SIG-M5 treated with dmso at 0.1 percent for 504 hours (cell line): Measurements from ENCODE around the gene MAN1A1.

ENCODE experiments used
- DNase-seq: peaks from one replicate; lab custom pipeline; 2025; ENCODE audit not compliant: unreplicated experiment; lab: John Stamatoyannopoulos, UW

Gene MAN1A1

DNA sequence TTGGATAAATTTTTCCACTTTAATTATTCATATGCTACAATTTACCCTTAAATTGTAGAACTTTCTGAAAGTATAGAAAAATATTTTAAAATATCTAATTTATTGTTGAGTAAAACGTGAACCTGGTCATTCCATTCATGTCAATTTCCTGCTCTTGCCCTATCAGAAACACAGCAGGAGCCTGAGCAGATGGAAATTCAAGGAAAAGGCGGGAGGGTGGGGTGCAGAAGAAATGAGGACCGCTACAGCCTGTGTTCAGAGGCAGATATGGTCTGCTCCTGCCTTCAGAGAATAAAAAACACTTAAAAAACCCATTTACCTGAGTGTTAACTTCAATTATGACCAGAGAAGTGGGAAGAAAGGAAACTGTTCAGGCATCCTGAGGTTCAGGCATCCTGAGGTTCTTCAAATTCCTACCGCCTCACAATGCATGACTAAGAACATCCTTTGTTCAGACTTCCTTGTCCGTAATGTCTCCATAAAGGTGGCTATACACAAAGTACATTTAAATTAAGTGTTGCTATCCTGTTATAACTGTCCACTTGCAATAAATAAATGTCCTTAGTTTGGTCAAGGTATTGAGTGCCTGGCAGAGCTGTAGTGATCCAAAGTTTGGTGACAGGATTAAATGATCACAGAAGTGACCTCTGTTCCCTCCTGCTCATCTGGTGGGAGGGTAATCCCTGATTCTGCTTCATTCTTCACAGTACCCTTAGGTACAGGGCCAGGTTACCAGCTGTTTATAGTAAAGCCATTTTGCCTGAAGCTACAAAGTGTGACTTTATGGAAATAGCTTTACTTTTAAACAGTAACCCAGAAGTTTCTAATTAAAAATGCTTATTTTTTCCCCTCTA is 109.1 kb downstream of the MAN1A1 start:
- no peak for DNase-seq

DNA sequence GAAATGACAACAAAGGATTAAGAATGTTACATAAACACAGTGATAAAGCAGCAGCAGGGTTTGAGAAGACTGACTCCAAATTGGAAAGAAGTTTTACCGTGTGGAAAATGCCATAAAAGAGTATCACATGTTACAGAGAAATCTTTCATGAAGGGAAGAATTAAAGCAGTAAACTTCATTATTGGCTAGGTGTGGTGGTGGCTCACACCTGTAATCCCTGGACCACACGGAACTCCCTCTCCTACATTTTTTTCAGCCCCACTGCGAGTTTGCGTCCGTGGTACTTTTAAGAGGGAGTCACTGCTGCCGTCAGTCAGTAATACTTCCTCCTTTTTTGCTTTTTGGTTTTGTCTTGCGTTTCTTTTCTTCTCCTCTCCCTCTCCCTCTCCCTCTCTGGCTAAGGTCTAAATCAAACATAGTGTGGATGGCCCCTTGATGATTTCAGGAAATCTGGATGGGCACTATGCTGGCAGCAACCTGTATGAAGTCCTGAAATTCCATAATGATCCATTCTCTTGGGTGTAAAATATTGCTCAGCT is 112.3 kb downstream of the MAN1A1 start:
- peak; percentile 16 for DNase-seq

DNA sequence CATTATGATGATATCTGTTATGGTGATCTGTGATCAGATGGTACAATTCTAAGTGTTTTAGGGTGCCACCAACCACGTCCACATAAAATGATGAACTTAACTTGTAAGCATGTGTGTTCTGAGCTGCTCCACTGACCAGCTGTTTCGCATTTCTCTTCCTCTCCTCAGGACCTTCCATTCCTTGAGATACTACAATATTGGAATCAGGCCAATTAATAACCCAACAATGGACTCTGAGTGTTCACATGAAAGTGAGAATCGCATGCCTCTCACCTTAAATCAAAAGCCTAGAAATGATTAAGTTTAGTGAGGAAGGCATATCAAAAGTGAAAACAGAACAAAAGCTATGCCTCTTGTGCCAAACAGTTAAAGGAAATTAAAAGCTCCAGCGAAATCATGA is 114.6 kb downstream of the MAN1A1 start:
- no peak for DNase-seq

DNA sequence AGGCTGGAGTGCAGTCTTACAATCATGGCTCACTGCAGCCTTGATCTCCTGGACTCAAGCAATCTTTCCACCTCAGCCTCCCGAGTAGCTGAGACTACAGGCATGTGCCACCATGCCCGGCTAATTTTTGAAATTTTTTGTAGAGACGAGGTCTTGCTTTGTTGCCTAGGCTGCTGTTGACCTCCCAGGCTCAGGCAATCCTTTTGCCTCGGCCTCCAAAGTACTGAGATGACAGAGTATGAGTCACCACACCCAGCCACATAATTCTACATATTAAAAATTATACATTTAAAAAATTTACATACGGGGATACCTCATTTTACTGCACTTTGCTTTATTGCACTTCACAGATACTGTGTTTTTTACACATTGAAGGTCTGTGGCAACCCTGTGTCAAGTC is 115.1 kb downstream of the MAN1A1 start:
- no peak for DNase-seq

DNA sequence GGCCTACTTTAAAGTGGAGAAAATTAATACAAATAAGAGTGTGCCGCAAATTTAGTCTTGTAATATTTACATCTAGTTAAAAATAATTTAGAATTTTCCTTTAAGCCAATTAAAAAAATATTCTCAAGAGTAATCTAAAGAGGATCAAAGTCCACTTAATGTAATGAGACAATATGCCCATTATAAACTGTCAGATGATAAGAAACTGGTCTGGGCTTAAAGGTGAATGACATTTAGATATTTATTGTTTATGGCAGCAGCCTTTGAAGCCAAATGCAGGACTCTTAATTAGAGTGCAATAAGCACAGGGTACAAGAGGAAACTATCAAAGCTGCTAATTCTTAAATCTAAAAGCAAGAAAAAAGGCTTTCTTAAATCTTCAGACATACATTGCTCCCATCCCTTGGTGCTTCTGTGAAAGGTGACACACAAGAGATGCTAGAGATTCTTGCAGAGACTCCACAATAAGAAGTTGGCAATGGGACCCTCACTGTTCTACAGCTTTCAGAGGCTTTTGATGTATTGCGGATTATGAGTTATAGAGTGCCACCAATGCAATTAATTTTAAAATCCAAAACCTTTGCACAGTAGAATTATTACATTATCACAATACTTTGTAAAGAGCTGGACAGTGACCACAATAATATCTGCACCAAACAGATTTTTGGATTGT is 116.1 kb downstream of the MAN1A1 start:
- DNase-seq, result no peak

DNA sequence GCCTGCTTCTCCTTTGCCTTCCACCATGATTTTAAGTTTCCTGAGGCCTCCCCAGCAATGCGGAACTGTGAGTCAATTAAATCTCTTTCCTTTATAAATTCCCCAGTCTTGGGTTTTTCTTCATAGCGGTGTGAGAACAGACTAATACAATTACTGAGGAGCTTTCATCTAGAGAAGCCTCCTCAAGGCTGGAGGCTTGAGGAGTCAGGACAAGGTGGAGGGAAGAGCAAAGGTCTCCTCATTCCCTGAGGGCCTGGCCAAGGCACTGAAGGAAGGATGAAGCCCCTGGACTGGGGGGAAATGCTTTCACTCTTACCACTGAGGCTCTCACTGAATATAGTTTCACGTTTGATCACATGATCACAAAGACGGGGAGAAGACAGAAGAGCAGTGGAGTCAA is 118.2 kb downstream of the MAN1A1 start:
- no peak for DNase-seq

DNA sequence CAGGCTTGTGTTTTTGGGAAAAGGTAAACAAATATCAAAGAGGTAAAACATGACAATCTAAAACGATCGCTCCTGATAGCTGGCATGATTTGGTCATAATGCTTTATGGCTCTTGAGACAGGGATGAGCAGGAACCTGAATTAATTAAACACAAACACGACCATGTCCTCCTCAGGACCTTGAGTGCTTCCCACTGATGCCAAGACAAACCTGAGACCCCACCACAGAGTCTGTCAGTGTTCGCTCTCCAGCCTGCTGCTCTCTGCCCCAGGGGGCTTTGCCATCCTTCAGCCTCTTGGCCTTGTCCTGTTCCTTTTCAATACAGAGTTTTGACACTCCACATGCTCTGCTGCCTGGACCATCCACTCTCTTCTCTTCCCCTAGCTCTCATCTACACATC is 119.4 kb downstream of the MAN1A1 start:
- no peak for DNase-seq

DNA sequence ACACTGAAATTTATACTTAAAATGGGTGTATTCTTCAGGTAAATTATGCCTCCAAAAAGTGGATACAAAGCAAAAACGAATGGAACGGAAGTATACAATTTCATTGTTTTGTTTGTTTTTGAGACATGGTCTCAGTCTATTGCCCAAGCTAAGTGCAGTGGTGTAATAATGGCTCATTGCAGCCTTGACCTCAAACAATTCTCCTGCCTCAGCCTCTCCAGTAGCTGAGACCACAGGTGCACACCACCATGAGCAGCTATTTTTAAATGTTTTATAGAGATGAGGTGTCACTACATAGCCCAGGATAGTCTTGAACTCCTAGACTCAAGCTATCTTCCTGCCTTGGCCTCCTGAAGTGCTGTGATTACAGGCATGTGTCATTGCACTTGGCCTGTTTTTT is 122.2 kb downstream of the MAN1A1 start:
- no peak for DNase-seq

DNA sequence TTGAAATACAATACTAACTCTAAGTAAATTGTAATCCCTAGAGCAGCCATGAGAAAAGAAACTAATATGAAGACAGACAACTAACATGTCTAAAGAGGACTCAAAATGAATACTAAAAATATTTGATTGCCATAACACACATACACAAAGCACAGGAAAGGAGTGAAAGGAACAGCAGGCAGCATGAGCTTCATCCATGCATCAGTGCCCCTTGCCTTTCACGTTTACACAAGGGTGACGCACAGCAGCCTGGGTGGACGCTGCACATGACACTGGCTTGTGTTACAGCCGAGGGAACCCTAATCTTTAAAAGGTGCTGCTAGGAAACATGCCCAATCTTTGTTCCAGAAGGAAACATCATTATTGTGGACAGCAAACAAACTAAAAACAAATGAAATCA is 123.5 kb downstream of the MAN1A1 start:
- DNase-seq, result no peak

DNA sequence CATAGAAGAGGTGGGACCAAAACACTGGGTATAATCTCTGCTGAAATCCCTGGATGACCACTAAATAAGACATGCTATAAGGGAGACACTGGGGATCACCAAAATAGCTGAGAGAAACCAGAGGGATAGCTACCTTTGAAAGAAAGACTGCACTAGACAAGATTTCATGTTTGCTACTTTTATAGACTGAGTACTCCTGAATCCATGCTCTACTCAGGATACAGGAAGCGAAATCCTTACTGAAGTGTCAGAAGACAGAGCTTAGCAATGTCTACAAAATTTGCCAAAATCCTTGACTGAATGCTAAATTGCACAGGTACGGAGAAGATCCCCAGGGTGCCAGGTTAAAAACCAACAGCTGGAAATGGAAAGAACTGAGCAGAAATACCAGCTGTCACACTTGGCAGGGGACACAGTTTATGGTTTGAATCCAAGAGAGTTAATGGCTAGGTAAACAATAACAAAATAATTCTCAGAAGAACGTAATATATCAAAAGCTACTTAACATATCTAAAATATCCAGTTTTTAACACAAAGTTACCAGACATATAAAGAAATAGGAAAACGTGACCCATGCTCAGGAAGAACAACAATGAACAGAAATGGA is 125.4 kb downstream of the MAN1A1 start:
- DNase-seq, result no peak

DNA sequence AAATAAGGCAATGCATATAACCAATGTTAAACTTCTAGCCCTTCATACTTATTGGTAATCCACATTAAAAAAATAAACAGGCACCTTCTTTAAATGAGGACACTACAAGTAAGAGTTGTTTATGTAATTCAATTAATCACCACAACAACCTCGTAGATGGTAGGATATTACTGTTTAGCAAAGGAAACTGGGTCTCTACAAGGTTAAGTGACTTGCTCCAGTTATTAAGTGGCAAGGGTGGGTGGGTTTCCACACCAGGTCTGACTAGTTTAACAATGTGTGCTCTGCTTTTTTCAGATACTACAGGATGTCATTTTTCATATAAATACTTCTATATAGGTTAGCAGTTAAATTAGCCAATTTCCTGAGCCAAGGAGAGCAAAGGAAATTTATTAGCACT is 129.1 kb downstream of the MAN1A1 start:
- no peak for DNase-seq

DNA sequence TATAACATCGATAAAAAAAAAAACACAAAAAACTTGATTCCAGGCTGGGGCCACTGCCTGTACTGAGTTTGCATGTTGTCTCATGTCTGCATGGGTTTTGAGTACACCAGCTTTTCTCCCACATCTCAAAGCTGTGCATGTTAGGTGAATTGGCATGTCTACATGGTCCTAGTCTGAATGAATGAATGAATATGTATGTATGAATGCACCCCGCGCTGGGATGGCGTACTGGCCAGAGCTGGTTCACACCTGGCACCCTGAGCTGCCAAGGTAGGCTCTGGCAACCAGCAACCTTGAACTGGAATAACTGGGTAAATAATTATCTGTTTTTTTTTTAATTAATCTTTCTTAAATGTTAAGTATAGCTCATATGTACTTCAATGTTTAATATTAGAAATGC is 131.0 kb downstream of the MAN1A1 start:
- DNase-seq, result no peak

DNA sequence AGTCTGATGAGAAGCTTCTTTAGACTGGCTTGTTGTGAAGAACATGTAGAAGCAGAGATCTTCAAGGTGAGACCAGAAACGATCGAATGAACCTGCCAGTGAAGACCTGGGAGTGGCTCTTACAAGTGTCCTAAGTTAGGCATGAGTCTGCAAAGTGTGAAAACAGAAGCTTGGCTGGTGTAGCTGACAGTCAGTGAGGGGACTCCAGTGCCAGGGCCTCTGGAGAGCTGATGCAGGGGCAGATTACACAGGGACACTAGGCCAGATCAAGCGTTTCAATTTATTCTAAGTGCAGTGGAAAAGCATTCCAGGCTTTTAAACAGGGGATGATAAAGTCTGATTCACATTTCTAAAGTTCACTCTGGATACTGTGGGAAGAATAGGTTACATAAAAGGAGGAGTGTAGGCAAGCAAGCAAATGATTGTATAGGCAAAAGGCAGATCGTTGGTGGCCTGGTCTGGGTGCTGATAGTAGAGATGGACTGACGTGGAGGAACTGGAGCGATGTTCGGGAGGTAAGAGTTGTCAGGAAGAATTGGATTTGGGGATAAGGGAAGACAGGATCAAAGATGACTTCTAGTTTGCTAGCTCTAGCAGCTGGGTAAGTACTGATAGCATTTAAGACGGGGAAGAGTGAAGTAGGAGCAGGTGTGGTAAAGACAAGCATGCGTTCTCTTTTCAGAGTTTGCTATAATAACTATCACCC is 133.5 kb downstream of the MAN1A1 start:
- no peak for DNase-seq

DNA sequence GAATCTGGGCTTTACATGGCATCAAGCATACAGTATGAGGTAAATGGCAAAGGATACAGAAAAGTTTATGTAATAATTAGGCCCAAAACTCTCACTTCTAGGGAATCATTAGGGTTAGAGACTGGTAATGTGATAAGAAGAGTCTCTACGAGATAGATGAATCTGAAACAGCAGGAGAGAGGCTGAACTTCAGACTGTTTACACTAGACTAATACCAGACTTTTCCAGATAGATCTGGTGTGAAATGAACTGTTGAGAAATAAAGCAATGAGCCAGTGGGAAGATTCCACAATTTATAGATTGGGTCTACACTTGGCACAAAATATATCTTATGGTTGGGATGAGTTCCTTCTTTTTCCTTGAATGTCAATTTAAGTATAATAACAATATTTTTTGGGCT is 134.3 kb downstream of the MAN1A1 start:
- no peak for DNase-seq

DNA sequence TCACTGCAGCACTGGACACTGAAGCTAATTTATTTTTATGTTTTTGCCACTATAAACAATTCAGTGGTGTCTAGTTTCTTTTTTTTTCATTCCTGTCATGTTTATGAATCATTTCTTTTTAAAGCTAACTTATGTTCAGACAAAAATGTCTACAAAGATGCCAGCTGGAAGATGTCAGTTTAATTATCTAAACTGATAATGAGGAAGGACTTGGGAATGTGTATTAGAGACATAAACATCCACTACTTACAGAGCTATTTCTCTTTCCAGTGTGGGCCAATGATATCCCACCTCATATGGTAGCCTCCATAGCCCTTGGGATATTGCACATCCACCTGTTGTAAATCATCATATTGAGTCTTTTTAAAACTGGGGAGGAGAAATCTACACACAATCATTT is 139.0 kb downstream of the MAN1A1 start:
- no peak for DNase-seq

DNA sequence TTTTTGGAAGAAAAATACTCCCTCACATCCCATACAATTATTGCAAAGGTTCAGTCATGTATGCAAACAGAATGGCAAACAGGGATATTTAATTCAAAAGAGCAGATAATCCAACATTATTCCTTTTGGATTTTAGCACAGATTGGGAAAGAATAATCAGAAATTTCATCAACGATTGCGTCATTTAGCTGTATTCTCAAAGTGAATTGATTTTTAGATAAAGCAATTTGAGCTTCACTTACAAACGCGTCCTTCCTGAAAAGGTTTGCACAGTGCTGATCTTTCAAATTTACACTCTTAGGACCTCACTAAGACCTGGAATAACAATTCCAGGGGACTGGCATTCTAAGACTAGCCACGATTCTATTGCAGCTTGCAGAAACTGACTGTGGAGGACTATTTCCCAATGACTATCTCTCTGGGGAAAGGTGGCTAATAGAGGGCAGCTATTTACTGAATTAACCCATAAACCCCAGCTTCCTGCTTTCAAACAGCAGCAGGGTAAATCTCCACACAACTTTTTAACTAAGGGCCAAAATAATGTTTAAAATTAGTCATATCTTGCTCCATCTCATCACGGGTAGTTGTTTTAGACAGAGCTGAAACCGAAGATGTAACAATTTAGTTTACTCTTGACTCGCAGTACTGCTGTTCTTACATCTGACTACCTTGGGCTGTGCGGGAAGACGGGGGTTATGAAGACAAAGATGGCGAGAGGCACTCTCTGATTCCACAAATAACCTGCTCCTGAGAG is 139.9 kb downstream of the MAN1A1 start:
- no peak for DNase-seq

DNA sequence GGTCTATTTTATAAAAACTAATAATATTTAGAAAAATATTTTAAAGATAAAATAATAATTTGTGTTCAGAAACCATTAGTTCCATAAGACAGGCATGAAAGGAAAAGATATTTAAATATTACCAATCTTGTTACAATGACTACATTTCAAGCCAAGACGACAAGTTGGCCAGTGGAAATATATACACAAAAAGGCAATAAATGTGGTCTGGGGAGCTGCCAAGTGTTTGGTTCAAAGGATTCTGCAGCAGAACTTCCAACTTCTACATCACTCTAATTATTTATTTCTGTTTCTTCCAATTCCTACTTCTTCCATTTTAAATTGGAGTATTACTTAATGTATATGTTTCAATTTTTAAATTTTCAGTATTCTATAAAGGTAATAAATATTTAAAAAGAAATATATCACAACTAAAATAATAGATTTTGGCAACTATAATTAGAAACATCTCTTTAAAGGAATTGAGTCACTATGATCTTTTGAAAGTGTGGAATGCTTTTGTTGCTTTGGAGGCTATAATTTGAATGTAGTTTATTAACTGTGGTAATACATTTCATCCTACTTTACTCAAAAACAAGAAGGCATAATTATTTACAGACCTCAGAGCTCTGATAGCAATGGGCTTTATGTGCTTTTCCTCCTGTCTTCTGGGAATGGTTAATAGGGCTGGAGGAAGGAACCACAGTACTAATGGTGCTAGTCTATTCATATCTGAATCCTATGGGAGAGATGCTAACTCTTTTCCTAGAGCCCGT is 141.4 kb downstream of the MAN1A1 start:
- DNase-seq, result no peak

DNA sequence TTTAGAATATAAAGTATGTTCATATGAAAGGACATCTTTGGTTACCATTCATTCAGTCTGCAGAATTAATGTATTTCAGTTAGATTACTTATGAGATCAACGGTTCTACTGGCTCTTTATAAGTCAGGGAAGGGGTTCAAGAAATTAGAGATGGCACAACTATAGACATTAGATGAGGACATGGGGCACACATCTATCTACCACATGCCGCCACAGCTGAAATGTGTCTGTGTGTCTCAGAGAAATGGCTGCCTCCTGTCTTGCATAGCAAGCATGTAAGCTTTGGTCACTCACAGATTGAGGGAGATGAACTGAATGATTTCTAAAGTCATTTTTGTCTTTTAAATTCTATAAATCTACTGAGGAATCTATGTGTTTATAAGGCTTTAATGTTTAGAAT is 142.2 kb downstream of the MAN1A1 start:
- DNase-seq, result no peak

DNA sequence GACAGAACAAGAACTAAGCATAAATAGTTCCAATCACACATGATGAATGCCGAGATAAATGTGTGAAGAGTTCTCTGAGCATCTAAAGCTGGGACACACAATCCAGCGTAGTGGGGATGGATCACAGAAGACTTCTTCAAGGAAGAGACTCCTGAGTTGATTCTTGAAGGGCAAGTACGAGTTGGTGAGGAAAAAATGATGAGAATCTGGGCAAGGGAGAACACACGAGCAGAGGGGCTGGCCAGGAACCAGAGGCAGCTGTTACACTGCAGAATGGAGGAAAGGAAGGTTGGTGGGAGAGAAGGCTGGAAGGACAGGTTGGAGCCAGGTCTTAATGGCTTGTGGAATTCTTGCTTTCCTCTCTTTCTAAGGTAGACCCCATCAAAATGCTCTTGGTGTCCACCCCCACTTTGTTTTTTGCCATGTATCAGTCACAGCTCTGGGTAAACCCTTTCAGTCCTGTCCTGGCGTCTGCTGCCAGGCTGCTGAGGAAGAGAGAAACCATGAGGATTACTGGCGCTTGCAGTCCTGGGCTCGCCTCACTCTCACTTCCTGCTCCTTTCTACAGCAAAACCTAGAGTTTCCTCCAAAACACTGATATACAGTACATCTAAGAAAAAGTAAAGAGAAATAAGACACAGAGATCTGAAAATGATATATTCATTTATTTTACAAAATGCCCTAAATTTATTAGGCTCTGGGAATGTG is 143.5 kb downstream of the MAN1A1 start:
- DNase-seq, result no peak
